A549 (cell line): ENCODE data around the gene PRKAG3. TPM values are rescaled to one million over a fixed set of nuclear protein-coding genes. Genes with fewer than 3 reads are reported as not detected.

Experiments
- ATAC-seq, 2 experiments: fragments of 200-7000 bp in 1 of 2; fragments of >200 bp in 1 of 2; cut with Nextera tagmentation in 1 of 2; cut with Tn5 transposase in 1 of 2; 3 replicates each; pipeline versions ENCODE4 v1.8.0 to v1.9.1; 2018 to 2020; ENCODE audit warnings: mild to moderate bottlenecking in 1 of 2, moderate library complexity in 1 of 2
- CTCF ChIA-PET: fragments of 300-600 bp; sonication (Branson Sonifier 250); formaldehyde crosslinking; extraction: SDS; loops from one replicate; lab custom pipeline; 2021; ENCODE audit warnings: antibody characterized with exemption, inconsistent platforms; lab: Yijun Ruan, JAX
- POLR2A ChIA-PET: fragments of 350-600 bp; formaldehyde crosslinking; extraction: SDS; loops from one replicate; lab custom pipeline; 2021; ENCODE audit warnings: antibody characterized with exemption, inconsistent platforms; lab: Yijun Ruan, JAX
- DNase-seq, 2 experiments: peaks; one replicate each; pipeline versions ENCODE4 v3.0.0 to v3.0.0-alpha.2; 2011 to 2016; ENCODE audit warnings: low read depth in 1 of 2, low spot score in 1 of 2
- FAIRE-seq: peaks from 2 replicates; lab custom pipeline; 2011; peaks lifted over from hg19 to GRCh38; lab: Jason Lieb, UNC
- H3K27ac ChIP-seq, 2 experiments: fragments of >200 bp; sonication (Bioruptor Twin); formaldehyde crosslinking; 3 replicates each; pipeline ENCODE4 v1.5.1; 2016 to 2017
- H3K4me1 ChIP-seq: fragments of >200 bp; sonication (Bioruptor Twin); formaldehyde crosslinking; 3 replicates; pipeline ENCODE4 v1.6.1; 2016
- H3K4me2 ChIP-seq: fragments of >200 bp; sonication (Bioruptor Twin); formaldehyde crosslinking; 3 replicates; pipeline ENCODE4 v1.6.1; 2016
- H3K4me3 ChIP-seq: fragments of >200 bp; sonication (Bioruptor Twin); formaldehyde crosslinking; 3 replicates; pipeline ENCODE4 v1.5.1; 2016
- H3K9me3 ChIP-seq: fragments of >200 bp; sonication (Bioruptor Twin); formaldehyde crosslinking; 3 replicates; pipeline ENCODE4 v1.6.1; 2016
- BHLHE40 ChIP-seq: IDR thresholded peaks from 2 replicates; pipeline ENCODE4 v1.6.1; 2012; ENCODE audit warnings: low read depth, low read length, inconsistent platforms
- CBX8 ChIP-seq: fragments of 200-600 bp; sonication (generic); IDR thresholded peaks from 2 replicates; pipeline ENCODE4 v1.6.1; 2016
- CEBPB ChIP-seq, 2 experiments: fragments of >200 bp in 1 of 2; sonication (Bioruptor Twin) in 1 of 2; formaldehyde crosslinking in 1 of 2; IDR thresholded peaks; 2 replicates each; pipeline ENCODE4 v1.6.1; 2012 to 2016
- ELK1 ChIP-seq: fragments of 150-350 bp; IDR thresholded peaks from 2 replicates; pipeline ENCODE4 v1.6.1; 2014; ENCODE audit warnings: low read depth, mild to moderate bottlenecking, low read length
- ESRRA ChIP-seq: fragments of 150-350 bp; IDR thresholded peaks from 2 replicates; pipeline ENCODE4 v1.6.1; 2014; ENCODE audit warnings: mild to moderate bottlenecking, low read length, borderline replicate concordance
- FOSB ChIP-seq: fragments of 250-450 bp; sonication (Bioruptor Pico); IDR thresholded peaks from 2 replicates; pipeline ENCODE4 v1.5.0; 2020; ENCODE audit warnings: mild to moderate bottlenecking, moderate library complexity
- GATA3 ChIP-seq: IDR thresholded peaks from 2 replicates; pipeline ENCODE4 v1.6.1; 2012; ENCODE audit warnings: borderline replicate concordance
- HES2 ChIP-seq: fragments of >200 bp; sonication (Bioruptor Twin); formaldehyde crosslinking; IDR thresholded peaks from 2 replicates; pipeline ENCODE4 v1.6.1; 2016
- HEYL ChIP-seq: fragments of 250-450 bp; sonication (Bioruptor Pico); IDR thresholded peaks from 2 replicates; pipeline ENCODE4 v1.8.0; 2021; ENCODE audit warnings: mild to moderate bottlenecking, moderate library complexity
- JUNB ChIP-seq: fragments of >200 bp; sonication (Bioruptor Twin); formaldehyde crosslinking; IDR thresholded peaks from 2 replicates; pipeline ENCODE4 v1.6.1; 2016
- KDM5A ChIP-seq: fragments of 200-600 bp; sonication (generic); IDR thresholded peaks from 2 replicates; pipeline ENCODE4 v1.6.1; 2016; ENCODE audit warnings: antibody characterized with exemption, mild to moderate bottlenecking
- MAZ ChIP-seq: fragments of 150-350 bp; IDR thresholded peaks from 2 replicates; pipeline ENCODE4 v1.6.1; 2014; ENCODE audit warnings: antibody characterized with exemption, low read depth, low read length, borderline replicate concordance
- MYC ChIP-seq: IDR thresholded peaks from 2 replicates; pipeline ENCODE4 v1.6.1; 2012; ENCODE audit warnings: mild to moderate bottlenecking, inconsistent platforms, low read length, improper control_type of control experiment, borderline replicate concordance
- NFE2L2 ChIP-seq: fragments of 150-350 bp; conservative IDR thresholded peaks from 2 replicates; pipeline ENCODE4 v1.6.1; 2014; ENCODE audit warnings: low read length
- POLR2AphosphoS2 ChIP-seq: conservative IDR thresholded peaks from 2 replicates; pipeline ENCODE4 v1.6.1; 2012; ENCODE audit warnings: low read length, improper control_type of control experiment, inconsistent platforms
- RAD21 ChIP-seq, 2 experiments: fragments of >200 bp in 1 of 2; sonication (Bioruptor Twin) in 1 of 2; formaldehyde crosslinking in 1 of 2; IDR thresholded peaks in 1 of 2; conservative IDR thresholded peaks in 1 of 2; 2 replicates in 1 of 2; 3 replicates in 1 of 2; pipeline ENCODE4 v1.6.1; 2012 to 2018; ENCODE audit warnings: inconsistent platforms in 1 of 2
- RCOR1 ChIP-seq: fragments of 150-350 bp; IDR thresholded peaks from 2 replicates; pipeline ENCODE4 v1.6.1; 2014; ENCODE audit warnings: antibody characterized with exemption, low read length, low read depth
- REST ChIP-seq: fragments of 200-600 bp; sonication (generic); IDR thresholded peaks from 2 replicates; pipeline ENCODE4 v1.6.1; 2016; ENCODE audit warnings: antibody characterized with exemption, mild to moderate bottlenecking, moderate library complexity
- RFX5 ChIP-seq: fragments of 450-650 bp; IDR thresholded peaks from 2 replicates; pipeline ENCODE4 v1.7.1; 2014; ENCODE audit warnings: antibody characterized with exemption, mild to moderate bottlenecking, moderate library complexity
- SREBF2 ChIP-seq: fragments of 450-650 bp; IDR thresholded peaks from 2 replicates; pipeline ENCODE4 v1.6.1; 2014; ENCODE audit warnings: mild to moderate bottlenecking, moderate library complexity
- TFCP2L1 ChIP-seq: fragments of 250-450 bp; sonication (Bioruptor Pico); IDR thresholded peaks from 2 replicates; pipeline ENCODE4 v1.5.0; 2021; ENCODE audit warnings: mild to moderate bottlenecking
- USF2 ChIP-seq: fragments of 450-650 bp; IDR thresholded peaks from 2 replicates; pipeline ENCODE4 v1.6.1; 2014; ENCODE audit warnings: antibody characterized with exemption
- ZNF302 ChIP-seq: fragments of 250-450 bp; sonication (Bioruptor Pico); IDR thresholded peaks from 2 replicates; pipeline ENCODE4 v1.9.0; 2021; ENCODE audit warnings: inconsistent platforms, mild to moderate bottlenecking, moderate library complexity
- WGBS: methylation state at CpG from one replicate; pipeline ENCODE4 v1.1.6; 2017; ENCODE audit errors: missing lambda C conversion rate; 5-methylcytosine and 5-hydroxymethylcytosine counted together
- polyA plus RNA-seq, 4 experiments: library from polyadenylated mRNA; depleted of rRNA in 3 of 4; stranded (reverse); fragments of >200 nt; fragmentation: RNase III in 1 of 4; extraction: RNeasy Plus Mini Kit Qiagen cat#74134 plus additional on column Dnase treatment in 1 of 4; gene quantifications; 2 replicates in 3 of 4; 3 replicates in 1 of 4; pipeline ENCODE4 v1.2.3, GENCODE V29; 2011 to 2017
- TF ChIP-seq, protein P1 (sequence below): IDR thresholded peaks from 2 replicates; pipeline ENCODE4 v1.6.1; 2012
- TF ChIP-seq, protein P2 (sequence below): fragments of >200 bp; sonication (Bioruptor Twin); formaldehyde crosslinking; IDR thresholded peaks from 3 replicates; pipeline ENCODE4 v1.6.1; 2016

PRKAG3 gene
- polyA plus RNA-seq, 2 of the 4 experiments (the other 2 are of a cell fraction) = not detected

DNA sequence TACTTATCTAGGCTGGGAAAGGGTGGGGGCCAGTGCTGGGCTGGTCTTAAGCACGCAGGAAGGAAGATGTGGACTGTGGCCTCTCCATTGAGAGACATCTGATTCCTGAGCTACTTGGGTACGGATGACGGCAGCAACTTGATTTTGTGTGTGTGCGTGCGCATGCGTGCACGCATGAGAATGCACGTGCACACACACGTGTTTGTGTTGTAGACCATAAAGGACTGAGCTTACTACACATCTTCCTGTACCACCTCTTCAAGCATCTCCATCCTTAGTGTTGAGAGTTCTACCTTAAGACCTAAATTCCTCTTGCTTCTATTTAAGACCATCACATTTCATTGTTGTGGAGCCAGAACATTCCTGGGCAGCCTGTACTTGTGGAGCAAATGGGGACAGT lies 37.5 kb upstream of the PRKAG3 start:
- ChIA-PET CTCF (interaction anchor here (0.9 to 23.0 kb wide), 11 partner anchors 8 to 188 kb away, joined by 3 to 665 read pairs (median 4); no protein-coding TSS in a partner anchor), POLR2A (no interaction called here)
- WGBS = 85% methylated on average over 9 of the region's 9 CpGs
- ATAC-seq (no peak), FAIRE-seq (no peak), DNase-seq (no peak)
- no peak overlapping the region for H3K27ac ChIP-seq
- no peak for TF ChIP-seq ELK1
- no peak for TF ChIP-seq NFE2L2
- no peak for TF ChIP-seq SREBF2
- no peak for TF ChIP-seq USF2
- TF ChIP-seq RCOR1 = no peak
- TF ChIP-seq MYC = no peak
- TF ChIP-seq CBX8 = no peak
- TF ChIP-seq FOSB (CRISPR knock-in tag) = no peak
- TF ChIP-seq ESRRA = no peak
- TF ChIP-seq BHLHE40 = no peak
- no peak overlapping the region for H3K4me3 ChIP-seq
- H3K9me3 ChIP-seq = no peaks in the 10 kb centered on the region
- H3K4me2 ChIP-seq = no peak overlapping the region
- H3K4me1 ChIP-seq = peaks cover 8% of the 10 kb centered on the region; the same call in 1 of the 3 replicates

DNA sequence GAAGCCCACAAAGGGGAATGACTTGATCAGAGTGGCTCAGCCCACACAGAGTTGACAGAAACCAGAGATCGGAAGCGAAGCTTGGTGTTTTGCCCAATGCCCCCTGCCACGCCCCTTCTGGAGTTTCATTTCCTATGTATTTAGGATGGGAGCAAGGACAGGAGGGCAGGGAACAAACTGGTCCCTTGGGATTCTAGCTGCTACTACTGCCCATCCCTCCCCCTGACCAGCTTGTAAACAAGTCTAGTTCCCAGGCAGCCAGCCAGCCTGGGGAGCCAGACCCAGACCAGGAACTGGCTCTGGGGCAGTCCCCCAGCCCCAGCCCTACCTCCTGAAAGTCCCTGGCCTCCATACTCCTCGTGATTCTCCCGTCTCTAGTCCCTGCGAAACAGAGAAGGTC lies 36.3 kb upstream of the PRKAG3 start:
- Histone ChIP-seq H3K9me3 (no peaks in the 10 kb centered on the region), H3K4me3 (no peak overlapping the region), H3K4me2 (no peak overlapping the region), H3K27ac (no peak overlapping the region)
- no peak for ATAC-seq
- 53% methylated on average over 6 of the region's 6 CpGs for WGBS
- no peak for FAIRE-seq
- POLR2A ChIA-PET = no interaction called here
- CTCF ChIA-PET = interaction anchor here (2.3 to 23.0 kb wide), 3 partner anchors 9 to 27 kb away, joined by 12 to 665 read pairs (median 18); no protein-coding TSS in a partner anchor
- no peak for DNase-seq
- TF ChIP-seq KDM5A = no peak
- TF ChIP-seq RAD21 (conservative IDR thresholded peaks at IDR 0.05 in 1 of 2, IDR thresholded peaks at IDR 0.05 in 1 of 2) = no peak
- no peak for TF ChIP-seq CEBPB (IDR thresholded peaks at IDR 0.05)
- no peak for TF ChIP-seq MAZ
- TF ChIP-seq REST = no peak
- no peak for TF ChIP-seq GATA3
- TF ChIP-seq HES2 = no peak
- TF ChIP-seq, all 56 proteins: peak for 0
- H3K4me1 ChIP-seq = peaks cover 3% of the 10 kb centered on the region; the same call in 1 of the 3 replicates

DNA sequence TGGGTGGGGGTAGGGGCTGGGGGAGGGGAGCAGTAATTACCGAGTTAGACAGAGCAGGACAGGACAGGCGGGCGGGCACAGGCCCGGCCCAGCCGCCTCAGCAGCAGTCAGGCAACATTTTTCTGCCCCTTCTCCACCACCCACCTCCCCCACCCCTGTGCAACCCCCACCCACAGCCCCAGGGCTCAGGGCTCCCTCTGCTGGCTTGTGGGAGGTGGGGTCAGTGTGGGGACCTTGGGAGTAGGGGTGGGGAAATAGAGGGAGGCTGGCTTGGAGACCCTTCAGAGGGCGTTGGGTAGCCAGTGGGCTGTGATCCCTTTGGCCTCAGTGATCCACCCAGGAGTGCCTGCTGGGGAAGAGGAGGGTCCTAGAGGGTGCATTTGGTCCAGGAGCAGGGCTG lies 34.4 kb upstream of the PRKAG3 start:
- Histone ChIP-seq H3K4me1 (no peaks in the 10 kb centered on the region; the same call in 2 of the 3 replicates), H3K4me2 (no peak overlapping the region), H3K27ac (no peak overlapping the region), H3K4me3 (no peak overlapping the region), H3K9me3 (no peaks in the 10 kb centered on the region)
- WGBS = 51% methylated on average over 4 of the region's 6 CpGs
- ChIA-PET CTCF (interaction anchor here (0.9 to 3.7 kb wide), 4 partner anchors 9 to 19 kb away, joined by 3 to 19 read pairs (median 4); no protein-coding TSS in a partner anchor), POLR2A (no interaction called here)
- no peak for FAIRE-seq
- no peak for DNase-seq
- no peak for ATAC-seq
- no peak for TF ChIP-seq HEYL (CRISPR knock-in tag)
- TF ChIP-seq CBX8 = no peak
- TF ChIP-seq, protein P1, sequence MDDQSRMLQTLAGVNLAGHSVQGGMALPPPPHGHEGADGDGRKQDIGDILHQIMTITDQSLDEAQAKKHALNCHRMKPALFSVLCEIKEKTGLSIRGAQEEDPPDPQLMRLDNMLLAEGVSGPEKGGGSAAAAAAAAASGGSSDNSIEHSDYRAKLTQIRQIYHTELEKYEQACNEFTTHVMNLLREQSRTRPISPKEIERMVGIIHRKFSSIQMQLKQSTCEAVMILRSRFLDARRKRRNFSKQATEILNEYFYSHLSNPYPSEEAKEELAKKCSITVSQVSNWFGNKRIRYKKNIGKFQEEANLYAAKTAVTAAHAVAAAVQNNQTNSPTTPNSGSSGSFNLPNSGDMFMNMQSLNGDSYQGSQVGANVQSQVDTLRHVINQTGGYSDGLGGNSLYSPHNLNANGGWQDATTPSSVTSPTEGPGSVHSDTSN = no peak
- no peak for TF ChIP-seq ESRRA
- TF ChIP-seq RFX5 = no peak
- no peak for TF ChIP-seq ZNF302 (CRISPR knock-in tag)
- TF ChIP-seq TFCP2L1 (CRISPR knock-in tag) = no peak
- TF ChIP-seq FOSB (CRISPR knock-in tag) = no peak
- no peak for TF ChIP-seq RCOR1
- TF ChIP-seq JUNB = no peak
- no peak for TF ChIP-seq USF2
- TF ChIP-seq POLR2AphosphoS2 = no peak
- TF ChIP-seq, protein P2, sequence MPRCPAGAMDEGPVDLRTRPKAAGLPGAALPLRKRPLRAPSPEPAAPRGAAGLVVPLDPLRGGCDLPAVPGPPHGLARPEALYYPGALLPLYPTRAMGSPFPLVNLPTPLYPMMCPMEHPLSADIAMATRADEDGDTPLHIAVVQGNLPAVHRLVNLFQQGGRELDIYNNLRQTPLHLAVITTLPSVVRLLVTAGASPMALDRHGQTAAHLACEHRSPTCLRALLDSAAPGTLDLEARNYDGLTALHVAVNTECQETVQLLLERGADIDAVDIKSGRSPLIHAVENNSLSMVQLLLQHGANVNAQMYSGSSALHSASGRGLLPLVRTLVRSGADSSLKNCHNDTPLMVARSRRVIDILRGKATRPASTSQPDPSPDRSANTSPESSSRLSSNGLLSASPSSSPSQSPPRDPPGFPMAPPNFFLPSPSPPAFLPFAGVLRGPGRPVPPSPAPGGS = no peak
